ENCODE results near the gene DENND11. TPM values are rescaled to one million over a fixed set of nuclear protein-coding genes. Genes with fewer than 3 reads are reported as not detected.

Gene DENND11
- total RNA-seq, 6 donors from 2014 or later = 17.5 to 36.0 (median 29.1) TPM

DNA sequence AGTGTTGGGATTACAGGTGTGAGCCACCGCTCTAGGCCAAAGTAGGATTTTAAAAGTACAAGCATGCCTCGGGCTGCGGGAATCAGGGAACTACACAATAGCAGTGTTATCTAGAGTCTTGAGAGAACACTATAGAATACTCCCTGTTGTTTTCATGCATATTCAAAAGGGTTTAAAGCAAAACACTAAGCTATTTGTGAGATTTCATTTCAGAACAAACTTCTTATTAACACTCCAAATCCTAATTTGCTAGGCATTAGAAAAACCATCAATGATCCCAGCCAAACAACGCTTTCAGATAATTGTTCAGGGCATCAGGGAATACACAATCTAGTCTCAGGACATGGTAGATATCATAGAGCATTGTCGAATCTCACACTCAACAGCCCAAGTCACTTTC lies 13.9 kb downstream of the DENND11 start:
- Histone ChIP-seq H3K36me3 (peaks cover 0 to 30% (median 8%) of the 10 kb centered on the region in 4 donors), H3K4me3 (no peak overlapping the region), H3K27me3 (no peaks in the 10 kb centered on the region), H3K4me1 (peaks cover 0 to 4% (median 0%) of the 10 kb centered on the region in 4 donors), H3K27ac (no peak overlapping the region), H3K9me3 (no peaks in the 10 kb centered on the region)
- ATAC-seq (ENCODE audit: low FRiP score in 2 of 2) (no peak), DNase-seq (no peak)
- WGBS, 2 donors = 96 to 98% methylated on average over 5 of the region's 5 CpGs
- TF ChIP-seq POLR2A (IDR thresholded peaks at IDR 0.05) (no peak), CTCF (IDR thresholded peaks at IDR 0.05) (no peak), POLR2AphosphoS5 (IDR thresholded peaks at IDR 0.05) (no peak), EP300 (IDR thresholded peaks at IDR 0.05) (no peak)

GRCh38 chr7:141686670-141687069 lies 15.3 kb downstream of the DENND11 start:
- no peak for ATAC-seq (ENCODE audit: low FRiP score in 2 of 2)
- Histone ChIP-seq H3K27me3 (no peaks in the 10 kb centered on the region), H3K9me3 (no peaks in the 10 kb centered on the region), H3K4me3 (no peak overlapping the region), H3K27ac (peak overlapping the region in 2 of 4 donors; percentile 5 to 63), H3K4me1 (peaks cover 0 to 4% (median 0%) of the 10 kb centered on the region in 4 donors), H3K36me3 (peaks cover 0 to 39% (median 11%) of the 10 kb centered on the region in 4 donors)
- TF ChIP-seq CTCF (IDR thresholded peaks at IDR 0.05) (no peak), POLR2A (IDR thresholded peaks at IDR 0.05) (no peak), EP300 (IDR thresholded peaks at IDR 0.05) (no peak), POLR2AphosphoS5 (IDR thresholded peaks at IDR 0.05) (no peak)
- WGBS, 2 donors = 87 to 88% methylated on average over 6 of the region's 6 CpGs
- no peak for DNase-seq

DNA sequence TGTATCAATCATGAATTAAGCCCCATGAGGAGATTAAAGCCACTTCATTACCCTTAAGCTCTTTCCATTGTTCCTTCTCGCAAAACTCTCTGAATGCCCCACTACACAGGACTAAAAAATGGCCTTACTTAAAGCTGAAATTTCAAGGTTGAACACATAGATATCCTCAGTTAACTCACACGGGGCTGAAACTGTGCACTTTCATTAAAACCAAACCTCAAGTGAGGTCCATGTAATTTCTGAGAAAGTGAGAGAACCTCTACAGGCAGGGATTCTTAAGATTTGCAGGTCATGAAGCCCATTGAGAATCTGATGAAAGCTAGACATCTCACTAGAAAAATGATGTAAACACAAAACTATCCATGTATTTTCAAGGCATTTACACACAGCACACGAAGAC lies 15.9 kb downstream of the DENND11 start:
- ATAC-seq (ENCODE audit: low FRiP score in 2 of 2) (no peak), DNase-seq (no peak)
- TF ChIP-seq POLR2A (IDR thresholded peaks at IDR 0.05) (no peak), POLR2AphosphoS5 (IDR thresholded peaks at IDR 0.05) (no peak), EP300 (IDR thresholded peaks at IDR 0.05) (no peak), CTCF (IDR thresholded peaks at IDR 0.05) (no peak)
- no peak overlapping the region for H3K4me3 ChIP-seq
- H3K27me3 ChIP-seq = no peaks in the 10 kb centered on the region
- no peaks in the 10 kb centered on the region for H3K9me3 ChIP-seq
- peak overlapping the region in 2 of 4 donors; percentile 5 to 63 for H3K27ac ChIP-seq
- WGBS, 2 donors = 79 to 84% methylated on average over 3 of the region's 3 CpGs
- peaks cover 0 to 45% (median 11%) of the 10 kb centered on the region in 4 donors for H3K36me3 ChIP-seq
- H3K4me1 ChIP-seq = peaks cover 0 to 4% (median 0%) of the 10 kb centered on the region in 4 donors

GRCh38 chr7:141685285-141686023 lies 16.5 kb downstream of the DENND11 start:
- TF ChIP-seq POLR2AphosphoS5 (IDR thresholded peaks at IDR 0.05) = peak in 1 of 2 donors; percentile 39
- no peak for TF ChIP-seq EP300 (IDR thresholded peaks at IDR 0.05)
- TF ChIP-seq CTCF (IDR thresholded peaks at IDR 0.05) = no peak
- WGBS, 2 donors = 79 to 87% methylated on average over 27 of the region's 27 CpGs
- peaks cover 0 to 4% (median 0%) of the 10 kb centered on the region in 4 donors for H3K4me1 ChIP-seq
- peak overlapping the region in 3 of 4 donors; percentile 5 to 63 (median 55) for H3K27ac ChIP-seq
- no peak overlapping the region for H3K4me3 ChIP-seq
- DNase-seq (peak in 1 of 2 donors; percentile 48), ATAC-seq (ENCODE audit: low FRiP score in 2 of 2) (peak; percentile 38 to 80)
- no peaks in the 10 kb centered on the region for H3K27me3 ChIP-seq
- no peaks in the 10 kb centered on the region for H3K9me3 ChIP-seq
- H3K36me3 ChIP-seq = peaks cover 0 to 50% (median 11%) of the 10 kb centered on the region in 4 donors

DNA sequence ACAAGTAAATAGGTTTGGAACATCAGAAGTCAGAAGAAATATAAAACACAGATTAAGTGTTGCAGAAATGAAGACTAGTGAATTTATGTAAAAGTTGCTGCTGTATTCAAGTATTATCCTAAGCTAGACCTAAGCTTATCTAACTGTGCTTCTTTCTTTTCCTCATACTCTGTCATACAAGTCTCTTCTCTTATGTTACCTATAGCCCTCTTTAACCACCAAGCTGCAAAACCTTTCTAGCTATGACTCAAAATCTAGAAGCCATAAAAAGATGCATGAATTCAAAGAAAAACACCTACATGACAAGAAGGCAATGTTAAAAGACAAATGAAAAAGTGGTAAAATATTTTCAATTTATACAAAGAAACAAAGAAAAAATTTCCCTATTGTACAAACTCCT lies 23.0 kb downstream of the DENND11 start:
- Histone ChIP-seq H3K27me3 (no peaks in the 10 kb centered on the region), H3K4me1 (no peaks in the 10 kb centered on the region), H3K36me3 (peaks cover 0 to 44% (median 7%) of the 10 kb centered on the region in 4 donors), H3K4me3 (no peak overlapping the region), H3K9me3 (no peaks in the 10 kb centered on the region), H3K27ac (no peak overlapping the region)
- DNase-seq (no peak), ATAC-seq (ENCODE audit: low FRiP score in 2 of 2) (no peak)
- TF ChIP-seq EP300 (IDR thresholded peaks at IDR 0.05) (no peak), CTCF (IDR thresholded peaks at IDR 0.05) (no peak), POLR2AphosphoS5 (IDR thresholded peaks at IDR 0.05) (no peak), POLR2A (IDR thresholded peaks at IDR 0.05) (no peak)
